ENCODE results near the gene PADI4.

The PADI4 gene

DNA sequence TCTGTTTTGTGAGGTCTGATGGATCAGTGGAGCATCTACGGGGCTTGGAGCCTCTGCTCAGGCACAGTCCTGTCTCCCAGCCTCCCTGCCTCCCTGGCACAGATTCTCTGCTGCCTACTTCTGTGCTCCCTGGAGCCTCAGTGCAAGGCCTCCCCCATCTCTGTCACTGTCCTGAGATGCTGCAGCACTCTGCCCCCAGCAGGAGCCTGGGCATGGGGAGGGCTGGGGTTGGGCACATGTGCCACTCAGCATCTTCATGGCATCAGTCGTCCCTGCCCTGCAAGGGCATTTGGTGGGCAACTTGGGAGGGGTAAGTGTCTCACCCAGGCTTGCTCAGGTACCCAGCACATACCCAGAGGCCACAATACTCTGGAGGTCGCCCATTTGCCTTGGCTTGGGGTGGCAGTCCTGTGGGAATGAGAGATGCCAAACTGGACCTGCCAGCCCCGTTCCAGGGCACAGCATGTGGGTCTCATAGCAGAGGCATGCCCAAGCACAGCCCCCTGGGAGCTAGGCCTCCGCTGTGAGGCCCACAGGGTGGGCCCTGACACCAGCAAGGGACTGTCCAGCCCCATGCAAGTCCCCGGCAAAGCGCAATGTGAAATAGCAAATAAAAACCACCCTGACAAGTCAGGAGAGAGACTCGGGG, 30.4 kb upstream of the PADI4 start:
- TF ChIP-seq RAD21 (IDR thresholded peaks at IDR 0.05; ENCODE audit: low read depth): no peak
- TF ChIP-seq NFIC (IDR thresholded peaks at IDR 0.05): no peak
- TF ChIP-seq CREB1 (IDR thresholded peaks at IDR 0.05; ENCODE audit: low read depth): no peak
- no peak for TF ChIP-seq CEBPB (IDR thresholded peaks at IDR 0.05)
- TF ChIP-seq TEAD4 (IDR thresholded peaks at IDR 0.05): no peak
- no peak for TF ChIP-seq TAF1 (IDR thresholded peaks at IDR 0.05; ENCODE audit: low read depth)
- TF ChIP-seq, protein P1, sequence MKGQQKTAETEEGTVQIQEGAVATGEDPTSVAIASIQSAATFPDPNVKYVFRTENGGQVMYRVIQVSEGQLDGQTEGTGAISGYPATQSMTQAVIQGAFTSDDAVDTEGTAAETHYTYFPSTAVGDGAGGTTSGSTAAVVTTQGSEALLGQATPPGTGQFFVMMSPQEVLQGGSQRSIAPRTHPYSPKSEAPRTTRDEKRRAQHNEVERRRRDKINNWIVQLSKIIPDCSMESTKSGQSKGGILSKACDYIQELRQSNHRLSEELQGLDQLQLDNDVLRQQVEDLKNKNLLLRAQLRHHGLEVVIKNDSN (IDR thresholded peaks at IDR 0.05): no peak
- no peak for TF ChIP-seq YY1 (IDR thresholded peaks at IDR 0.05; ENCODE audit: low read depth)

DNA sequence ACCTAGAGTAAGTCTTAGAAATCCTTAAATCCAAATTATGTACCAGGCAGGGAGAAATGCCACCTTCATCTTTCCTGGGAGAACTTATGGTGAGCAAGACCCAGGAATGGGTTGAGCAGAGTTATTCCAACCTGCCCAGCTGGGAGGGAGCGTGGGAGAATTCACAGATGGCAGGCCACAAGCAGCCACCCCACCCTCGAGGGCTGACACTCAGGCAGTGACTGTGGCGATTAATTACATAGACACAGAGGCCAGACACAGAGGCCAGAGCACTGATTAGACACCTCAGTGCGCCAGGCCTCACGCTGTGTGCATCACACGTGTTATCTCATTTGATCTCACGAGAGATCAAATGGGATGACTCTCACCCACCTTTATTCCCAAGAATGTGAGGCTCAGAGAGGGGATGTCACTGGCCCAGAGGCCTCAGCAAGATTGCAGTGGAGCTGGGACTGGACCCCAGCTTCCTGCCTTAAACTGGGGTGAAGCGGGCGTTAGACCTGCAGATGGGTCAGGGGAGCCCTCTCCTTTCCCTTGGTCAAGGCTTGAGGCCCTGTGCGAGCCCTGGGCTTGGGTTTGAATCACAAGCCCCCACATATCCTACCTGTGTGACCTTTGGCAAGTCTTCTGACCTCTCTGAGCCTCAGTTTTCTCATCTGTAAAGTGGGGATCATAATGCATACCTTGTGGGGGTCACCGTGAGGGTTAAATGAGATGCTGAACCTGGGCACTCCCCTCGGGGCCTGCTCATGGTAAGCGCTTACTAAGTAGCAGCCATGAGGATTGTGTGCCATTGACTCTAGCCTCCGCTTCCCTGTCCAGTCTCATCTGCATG, 28.8 kb upstream of the PADI4 start:
- TF ChIP-seq TEAD4 (IDR thresholded peaks at IDR 0.05): no peak

DNA sequence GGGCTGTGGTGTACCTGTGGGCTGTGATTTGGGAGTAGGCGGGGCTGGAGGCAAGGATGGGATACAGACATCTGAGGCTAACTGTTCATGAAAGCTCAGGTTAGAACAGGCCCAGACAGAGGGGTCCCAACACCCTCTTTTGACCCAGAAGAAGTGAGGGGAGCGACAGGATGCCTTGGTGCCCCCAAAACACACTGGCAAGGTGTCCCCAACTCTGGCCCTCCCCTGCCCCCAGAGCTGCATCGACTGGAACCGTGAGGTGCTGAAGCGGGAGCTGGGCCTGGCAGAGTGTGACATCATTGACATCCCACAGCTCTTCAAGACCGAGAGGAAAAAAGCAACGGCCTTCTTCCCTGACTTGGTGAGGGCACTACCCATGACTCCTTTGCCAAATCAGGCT, 27.6 kb upstream of the PADI4 start:
- no peak for TF ChIP-seq TCF12 (IDR thresholded peaks at IDR 0.05; ENCODE audit: low read depth)

DNA sequence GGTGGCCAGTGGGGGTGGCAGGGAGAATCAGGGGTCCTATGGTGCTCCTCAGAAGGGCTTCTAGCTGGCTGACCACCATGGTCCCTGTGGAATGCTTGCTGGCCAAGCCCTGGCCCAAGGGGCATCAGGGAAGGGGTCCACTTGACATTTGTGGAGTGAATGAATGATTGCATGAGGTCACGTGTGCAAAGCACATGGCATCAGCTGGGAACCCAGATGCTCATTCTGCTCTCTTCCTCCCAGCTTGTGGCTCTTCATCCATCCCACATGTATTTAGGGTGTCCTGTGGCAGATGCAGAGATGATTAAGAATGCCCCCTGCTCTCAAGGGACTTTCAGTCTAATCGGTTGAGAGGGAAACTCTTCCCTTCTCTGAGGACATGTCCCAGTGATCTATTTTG, 27.1 kb upstream of the PADI4 start:
- TF ChIP-seq, protein P2, sequence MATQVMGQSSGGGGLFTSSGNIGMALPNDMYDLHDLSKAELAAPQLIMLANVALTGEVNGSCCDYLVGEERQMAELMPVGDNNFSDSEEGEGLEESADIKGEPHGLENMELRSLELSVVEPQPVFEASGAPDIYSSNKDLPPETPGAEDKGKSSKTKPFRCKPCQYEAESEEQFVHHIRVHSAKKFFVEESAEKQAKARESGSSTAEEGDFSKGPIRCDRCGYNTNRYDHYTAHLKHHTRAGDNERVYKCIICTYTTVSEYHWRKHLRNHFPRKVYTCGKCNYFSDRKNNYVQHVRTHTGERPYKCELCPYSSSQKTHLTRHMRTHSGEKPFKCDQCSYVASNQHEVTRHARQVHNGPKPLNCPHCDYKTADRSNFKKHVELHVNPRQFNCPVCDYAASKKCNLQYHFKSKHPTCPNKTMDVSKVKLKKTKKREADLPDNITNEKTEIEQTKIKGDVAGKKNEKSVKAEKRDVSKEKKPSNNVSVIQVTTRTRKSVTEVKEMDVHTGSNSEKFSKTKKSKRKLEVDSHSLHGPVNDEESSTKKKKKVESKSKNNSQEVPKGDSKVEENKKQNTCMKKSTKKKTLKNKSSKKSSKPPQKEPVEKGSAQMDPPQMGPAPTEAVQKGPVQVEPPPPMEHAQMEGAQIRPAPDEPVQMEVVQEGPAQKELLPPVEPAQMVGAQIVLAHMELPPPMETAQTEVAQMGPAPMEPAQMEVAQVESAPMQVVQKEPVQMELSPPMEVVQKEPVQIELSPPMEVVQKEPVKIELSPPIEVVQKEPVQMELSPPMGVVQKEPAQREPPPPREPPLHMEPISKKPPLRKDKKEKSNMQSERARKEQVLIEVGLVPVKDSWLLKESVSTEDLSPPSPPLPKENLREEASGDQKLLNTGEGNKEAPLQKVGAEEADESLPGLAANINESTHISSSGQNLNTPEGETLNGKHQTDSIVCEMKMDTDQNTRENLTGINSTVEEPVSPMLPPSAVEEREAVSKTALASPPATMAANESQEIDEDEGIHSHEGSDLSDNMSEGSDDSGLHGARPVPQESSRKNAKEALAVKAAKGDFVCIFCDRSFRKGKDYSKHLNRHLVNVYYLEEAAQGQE (IDR thresholded peaks at IDR 0.05; ENCODE audit: low read depth): no peak
- TF ChIP-seq FOXM1 (IDR thresholded peaks at IDR 0.05; ENCODE audit: borderline replicate concordance, low read depth) (no peak), RAD21 (IDR thresholded peaks at IDR 0.05; ENCODE audit: low read depth) (no peak), TCF12 (IDR thresholded peaks at IDR 0.05; ENCODE audit: low read depth) (no peak), YY1 (IDR thresholded peaks at IDR 0.05; ENCODE audit: low read depth) (no peak), TAF1 (IDR thresholded peaks at IDR 0.05; ENCODE audit: low read depth) (no peak), NFIC (IDR thresholded peaks at IDR 0.05) (no peak), EGR1 (IDR thresholded peaks at IDR 0.05) (no peak), TEAD4 (IDR thresholded peaks at IDR 0.05) (no peak), CREB1 (IDR thresholded peaks at IDR 0.05; ENCODE audit: low read depth) (no peak), CEBPB (IDR thresholded peaks at IDR 0.05) (no peak)
- TF ChIP-seq, protein P1 (IDR thresholded peaks at IDR 0.05): no peak

DNA sequence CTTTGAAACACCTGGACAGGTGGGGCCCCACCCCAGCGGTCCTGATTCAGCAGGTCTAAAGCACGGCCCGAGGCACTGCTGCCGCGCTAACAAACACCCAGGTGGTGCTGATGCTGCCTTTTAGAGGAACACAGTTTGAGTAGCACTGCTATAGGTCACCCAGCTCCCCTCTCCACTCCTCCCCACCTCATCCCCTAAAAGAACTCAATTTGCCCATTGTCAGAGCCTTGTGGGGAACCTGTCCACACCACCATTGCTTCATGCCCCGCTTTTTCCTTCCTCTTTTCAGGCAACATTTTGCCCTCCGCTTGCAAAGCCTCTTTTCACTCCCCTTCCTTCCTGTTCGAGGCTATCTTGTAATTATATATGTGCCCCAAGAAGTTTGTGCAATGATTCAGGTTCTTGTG, 26.2 kb upstream of the PADI4 start:
- TF ChIP-seq NFIC (IDR thresholded peaks at IDR 0.05): no peak
- no peak for TF ChIP-seq CREB1 (IDR thresholded peaks at IDR 0.05; ENCODE audit: low read depth)
- no peak for TF ChIP-seq FOXM1 (IDR thresholded peaks at IDR 0.05; ENCODE audit: borderline replicate concordance, low read depth)
- TF ChIP-seq EP300 (IDR thresholded peaks at IDR 0.05; ENCODE audit: borderline replicate concordance): no peak
- no peak for TF ChIP-seq YY1 (IDR thresholded peaks at IDR 0.05; ENCODE audit: low read depth)
- TF ChIP-seq TAF1 (IDR thresholded peaks at IDR 0.05; ENCODE audit: low read depth): no peak
- TF ChIP-seq, protein P2 (IDR thresholded peaks at IDR 0.05; ENCODE audit: low read depth): no peak
- TF ChIP-seq TEAD4 (IDR thresholded peaks at IDR 0.05): no peak

DNA sequence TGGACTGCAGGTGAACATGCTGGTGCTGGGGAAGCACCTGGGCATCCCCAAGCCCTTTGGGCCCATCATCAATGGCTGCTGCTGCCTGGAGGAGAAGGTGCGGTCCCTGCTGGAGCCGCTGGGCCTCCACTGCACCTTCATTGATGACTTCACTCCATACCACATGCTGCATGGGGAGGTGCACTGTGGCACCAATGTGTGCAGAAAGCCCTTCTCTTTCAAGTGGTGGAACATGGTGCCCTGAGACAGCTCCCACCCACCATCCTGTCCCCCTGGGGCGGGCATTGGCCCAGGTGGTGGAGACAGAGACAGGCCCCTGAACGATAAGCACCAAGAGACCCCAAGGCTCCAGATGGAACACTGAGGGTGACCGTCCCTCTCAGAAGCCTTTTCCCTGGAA, 25.2 kb upstream of the PADI4 start:
- TF ChIP-seq FOXM1 (IDR thresholded peaks at IDR 0.05; ENCODE audit: borderline replicate concordance, low read depth) (no peak), EP300 (IDR thresholded peaks at IDR 0.05; ENCODE audit: borderline replicate concordance) (no peak)

DNA sequence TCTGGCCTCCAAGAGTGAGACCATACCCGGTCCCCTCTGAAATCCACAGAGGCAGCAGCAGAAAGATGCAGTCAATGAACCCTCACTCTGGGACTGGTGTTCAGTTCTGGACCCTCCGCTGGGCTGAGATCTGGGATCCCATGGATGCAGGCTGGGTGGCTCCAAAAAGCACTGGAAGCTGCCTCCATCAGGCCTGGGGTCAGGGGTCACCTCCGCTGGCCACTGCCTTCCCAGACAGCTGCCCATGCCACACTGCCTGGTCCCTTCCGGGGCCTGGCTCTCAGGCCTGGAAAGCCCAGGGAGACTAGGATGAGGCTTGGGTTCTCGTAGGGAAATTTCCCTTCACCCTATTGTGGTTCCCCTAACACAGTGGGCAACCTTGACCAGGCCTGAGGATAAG, 21.4 kb upstream of the PADI4 start:
- TF ChIP-seq, protein P3, sequence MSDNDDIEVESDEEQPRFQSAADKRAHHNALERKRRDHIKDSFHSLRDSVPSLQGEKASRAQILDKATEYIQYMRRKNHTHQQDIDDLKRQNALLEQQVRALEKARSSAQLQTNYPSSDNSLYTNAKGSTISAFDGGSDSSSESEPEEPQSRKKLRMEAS (IDR thresholded peaks at IDR 0.05): no peak
- TF ChIP-seq RAD21 (IDR thresholded peaks at IDR 0.05; ENCODE audit: low read depth) (no peak), EP300 (IDR thresholded peaks at IDR 0.05; ENCODE audit: borderline replicate concordance) (no peak), TAF1 (IDR thresholded peaks at IDR 0.05; ENCODE audit: low read depth) (no peak), EGR1 (IDR thresholded peaks at IDR 0.05) (no peak)
